CD4-positive, alpha-beta T cell treated with Interleukin-10 for 1 hour (primary cell): Measurements from ENCODE around the gene KCNMA1.
"Not testable (repeated sequence)": the region's sequence is repeated elsewhere in the genome, so short reads cannot be mapped to it uniquely, and the experiment has no call there.

Experiments used
- DNase-seq: peaks from one replicate; pipeline ENCODE4 v3.0.0-alpha.2; 2020

KCNMA1 gene

DNA sequence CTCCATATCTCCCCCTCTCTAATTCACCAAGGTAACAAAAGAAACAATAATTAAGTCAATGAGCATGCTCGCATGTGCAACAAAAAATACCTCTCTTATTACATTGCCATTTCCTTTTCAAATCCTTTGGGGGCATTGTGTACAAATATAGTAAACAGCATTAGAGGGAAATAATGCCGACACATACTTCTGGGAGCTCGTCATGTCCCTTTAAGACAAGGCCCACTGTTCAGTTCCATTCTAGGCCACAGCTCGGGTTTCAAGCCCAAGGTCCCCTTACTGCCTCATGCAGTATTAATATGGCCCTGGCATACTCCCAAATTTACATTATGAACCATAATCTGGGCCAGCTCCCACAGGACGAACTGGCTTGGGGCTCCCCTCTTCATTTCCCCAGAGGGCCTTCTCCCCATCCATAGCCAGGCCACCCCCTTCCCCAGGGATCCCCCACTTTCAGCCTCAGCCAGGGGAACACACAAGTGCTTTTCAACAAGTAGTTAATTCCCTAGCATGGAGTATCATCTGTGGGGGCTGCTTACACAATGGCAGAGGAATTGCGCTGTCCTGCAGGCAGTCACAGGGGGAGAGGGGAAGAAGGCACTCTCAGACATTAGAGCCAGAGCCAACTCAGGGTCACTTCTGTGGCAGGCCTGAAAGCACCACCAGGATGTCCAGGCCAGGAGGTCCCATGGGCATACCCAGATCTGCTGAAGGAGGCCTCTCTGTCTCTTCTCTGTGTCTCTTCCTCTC lies 110.6 kb downstream of the KCNMA1 start:
- no peak for DNase-seq

DNA sequence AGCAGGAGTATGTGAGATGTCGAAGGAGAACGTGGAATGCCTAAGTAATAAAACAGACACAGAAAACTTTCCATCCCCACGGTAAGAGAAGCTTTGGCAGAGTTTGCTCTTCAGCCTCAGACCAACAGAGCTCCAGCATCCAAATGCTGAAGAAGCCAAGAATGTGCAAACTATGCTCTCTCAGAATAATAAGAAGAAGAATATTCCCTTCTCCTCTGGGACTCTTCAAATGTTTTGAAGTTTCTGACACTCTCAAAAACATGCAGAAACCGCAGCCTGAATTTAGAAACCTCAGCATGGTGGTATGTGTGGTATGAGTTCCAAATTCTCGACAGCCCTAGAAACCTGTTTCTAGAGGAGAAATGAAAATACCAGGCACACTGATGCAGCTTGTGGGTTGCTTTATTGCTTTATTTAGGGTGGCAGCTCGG lies 113.3 kb downstream of the KCNMA1 start:
- DNase-seq = no peak

DNA sequence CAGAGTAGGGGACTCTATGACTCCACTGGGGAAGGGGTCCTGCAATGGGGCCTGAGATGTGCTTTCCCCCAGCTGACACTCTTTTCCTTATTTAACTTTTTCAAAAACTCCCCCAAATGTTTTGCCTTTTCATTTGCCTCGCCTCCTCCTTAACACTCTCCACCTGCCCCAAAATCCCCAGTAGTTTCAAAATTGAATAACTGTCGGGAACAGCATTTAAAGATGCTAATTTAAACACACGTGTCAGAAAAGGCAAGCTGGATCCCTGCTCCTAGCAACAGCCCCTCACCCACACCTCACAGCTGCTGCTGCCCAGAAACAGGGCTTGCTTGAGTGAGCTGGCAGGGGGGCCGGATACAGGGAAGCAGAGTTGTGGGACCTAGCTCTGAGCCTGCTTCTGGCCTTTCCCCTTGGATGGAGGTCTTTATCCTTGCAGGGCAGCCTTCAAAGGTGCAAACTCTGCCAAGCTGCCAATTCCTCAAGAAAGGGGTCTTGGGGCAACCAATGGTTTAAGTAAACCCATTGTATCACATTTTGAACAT lies 115.3 kb downstream of the KCNMA1 start:
- no peak for DNase-seq

DNA sequence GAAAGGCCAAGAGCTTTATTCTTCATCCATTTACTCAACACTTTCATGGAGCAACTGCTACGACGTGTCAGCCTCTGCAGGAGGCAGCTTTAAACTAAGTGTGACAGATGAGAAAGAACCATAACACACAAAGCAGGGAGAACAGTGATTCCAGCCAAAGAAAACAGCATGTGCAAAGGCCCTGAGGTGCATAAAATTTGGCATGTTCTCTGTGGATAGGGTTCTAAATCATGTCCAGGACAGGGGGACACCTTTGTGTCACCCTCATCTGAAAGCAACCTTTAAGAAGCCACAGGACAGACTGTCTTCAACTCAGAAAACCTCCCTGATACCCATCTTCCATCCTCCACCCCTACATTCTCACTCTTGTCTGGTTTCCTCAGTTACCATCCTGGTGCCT lies 116.6 kb downstream of the KCNMA1 start:
- DNase-seq = no peak

DNA sequence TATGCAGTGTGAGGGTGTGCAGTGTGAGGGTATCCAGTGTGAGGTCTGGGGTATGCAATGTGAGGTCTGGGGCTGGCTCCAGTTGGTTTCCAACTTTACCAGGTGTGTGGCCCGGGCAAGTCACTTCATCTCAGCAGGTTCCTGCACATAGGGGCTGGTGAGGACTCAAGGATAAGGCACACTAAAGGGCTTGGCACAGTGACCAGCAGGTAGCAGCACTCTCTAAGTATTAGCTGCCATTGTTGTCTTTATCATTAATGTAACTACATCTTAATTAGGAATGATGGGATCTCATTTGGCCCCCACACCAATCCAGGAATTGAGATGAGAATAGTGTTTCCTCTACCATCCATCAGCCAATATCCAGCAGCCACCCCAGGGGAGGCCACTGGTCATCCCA lies 117.3 kb downstream of the KCNMA1 start:
- DNase-seq = no peak

DNA sequence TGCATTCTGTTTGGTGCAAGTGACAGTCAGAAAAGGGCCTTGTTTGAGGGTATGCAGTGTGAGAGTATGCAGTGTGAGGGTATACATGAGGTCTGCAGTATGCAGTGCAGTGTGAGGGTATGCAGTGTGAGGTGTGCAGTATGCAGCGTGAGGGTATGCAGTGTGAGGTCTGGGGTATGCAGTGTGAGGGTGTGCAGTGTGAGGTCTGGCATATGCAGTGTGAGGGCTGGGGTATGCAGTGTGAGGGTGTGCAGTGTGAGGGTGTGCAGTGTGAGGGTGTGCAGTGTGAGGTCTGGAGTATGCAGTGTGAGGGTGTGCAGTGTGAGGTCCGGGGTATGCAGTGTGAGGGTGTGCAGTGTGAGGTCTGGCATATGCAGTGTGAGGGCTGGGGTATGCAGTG lies 117.8 kb downstream of the KCNMA1 start:
- DNase-seq = not testable (repeated sequence)

DNA sequence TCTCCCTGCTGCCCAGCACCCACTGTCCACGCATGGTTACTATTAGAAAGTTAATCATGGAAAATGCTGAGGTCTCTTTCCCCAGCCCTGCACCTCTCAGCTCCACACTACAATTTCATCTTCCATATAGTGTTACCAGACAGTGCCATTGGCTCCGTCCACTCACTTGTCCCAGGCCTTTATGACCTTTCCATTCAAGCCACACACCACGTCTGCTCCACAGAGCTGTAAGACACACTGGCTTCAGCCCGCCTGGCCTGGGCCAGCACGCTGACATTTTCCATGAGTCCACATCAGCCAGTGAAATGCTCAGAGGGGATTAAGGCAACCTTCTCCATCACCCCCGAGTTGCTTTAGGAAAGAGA lies 118.7 kb downstream of the KCNMA1 start:
- no peak for DNase-seq

DNA sequence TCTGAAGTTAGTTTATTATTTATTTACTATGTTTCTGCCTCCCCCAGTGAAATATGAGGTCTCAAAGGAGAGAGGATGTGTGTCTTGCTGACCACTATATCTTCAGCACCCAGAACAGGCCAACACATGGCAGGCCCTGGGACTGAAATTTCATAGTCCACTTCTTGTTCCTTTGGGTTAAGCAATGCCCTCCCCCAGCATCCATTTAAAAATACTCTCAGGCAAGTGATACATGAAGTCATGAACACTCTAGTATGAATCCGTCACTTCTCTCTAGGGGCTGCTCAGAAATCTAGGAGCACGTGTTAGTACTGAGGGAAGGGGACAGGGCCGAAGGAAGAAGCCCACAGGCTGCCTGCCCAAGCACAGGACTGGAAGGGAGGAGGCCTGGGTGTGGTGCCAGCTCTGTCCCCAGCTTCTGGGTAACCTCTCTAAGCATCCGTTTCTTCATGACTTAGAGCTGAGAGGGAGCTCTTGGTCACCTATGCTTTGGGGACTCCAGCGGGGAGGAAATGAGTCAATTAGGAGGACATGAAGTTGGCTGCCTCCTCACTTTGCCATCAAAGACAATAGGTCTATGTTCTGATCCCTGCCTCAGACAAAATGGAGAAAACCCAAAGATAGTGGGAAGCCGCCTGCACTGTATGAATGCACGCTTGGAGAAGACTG lies 119.2 kb downstream of the KCNMA1 start:
- no peak for DNase-seq

DNA sequence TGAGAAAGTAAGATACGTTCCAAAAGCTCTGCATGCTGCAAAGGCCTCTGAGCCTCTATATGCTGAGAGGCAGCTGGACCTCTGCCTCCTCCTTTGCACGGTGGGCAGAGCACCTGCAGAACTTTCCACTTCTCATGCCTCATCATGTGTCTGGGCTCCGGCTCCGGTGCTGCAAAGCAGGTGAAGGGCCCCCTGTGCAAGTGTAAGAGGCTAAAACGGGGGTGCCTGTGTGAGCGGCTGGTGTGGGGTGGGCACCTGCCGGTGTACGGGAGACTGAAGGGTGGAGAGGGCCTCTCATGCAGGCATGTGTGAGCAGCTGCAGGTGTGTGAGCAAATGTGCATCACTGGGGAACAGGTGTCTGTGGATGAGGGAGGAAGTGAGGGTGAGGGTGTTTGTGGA lies 121.0 kb downstream of the KCNMA1 start:
- no peak for DNase-seq

DNA sequence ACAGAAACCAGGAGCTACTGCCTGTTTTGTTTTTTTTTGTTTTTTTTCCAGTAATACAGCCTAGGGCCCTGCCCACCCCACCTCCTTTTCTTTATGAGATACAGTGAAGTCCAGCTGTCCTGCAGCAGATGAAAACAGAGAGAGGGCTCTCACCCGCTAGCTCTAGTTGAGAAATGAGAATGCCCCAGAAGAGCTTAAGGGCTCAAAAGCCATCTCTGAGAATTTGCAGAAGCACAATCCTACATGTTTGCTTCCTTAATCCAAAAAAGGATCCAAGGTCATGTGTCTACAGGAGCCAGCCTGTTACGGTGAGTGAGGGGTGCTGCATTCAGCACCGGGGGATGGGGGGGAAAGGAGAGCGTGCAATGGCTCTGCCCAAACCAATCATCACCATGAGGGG lies 122.7 kb downstream of the KCNMA1 start:
- DNase-seq = no peak

DNA sequence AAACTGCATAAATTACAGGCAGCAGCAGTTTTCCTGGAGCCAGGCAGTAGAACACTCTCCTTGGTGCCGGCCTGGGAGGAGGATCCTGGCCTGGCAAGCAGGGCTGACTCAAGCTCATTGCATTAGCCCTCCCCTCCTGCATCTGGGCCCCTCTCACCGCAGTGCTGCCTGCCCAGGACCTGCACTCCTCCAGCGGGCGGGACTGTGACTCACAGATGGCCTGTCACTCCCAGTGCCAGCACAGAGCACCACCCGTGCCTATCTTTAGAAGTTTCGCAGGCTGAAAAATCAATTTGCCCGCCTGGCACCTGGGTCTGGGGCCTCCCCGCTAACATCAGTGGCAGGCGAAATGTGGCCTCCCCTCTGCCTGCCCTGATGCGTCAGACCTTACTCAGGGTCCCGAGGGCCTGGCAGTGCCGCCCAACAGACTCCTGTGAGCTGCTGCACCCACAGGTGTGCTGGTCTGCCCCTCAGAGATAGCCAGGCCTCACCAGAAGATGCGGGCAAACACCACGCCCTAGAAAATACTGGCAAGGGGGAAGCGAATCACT lies 123.8 kb downstream of the KCNMA1 start:
- DNase-seq = no peak

DNA sequence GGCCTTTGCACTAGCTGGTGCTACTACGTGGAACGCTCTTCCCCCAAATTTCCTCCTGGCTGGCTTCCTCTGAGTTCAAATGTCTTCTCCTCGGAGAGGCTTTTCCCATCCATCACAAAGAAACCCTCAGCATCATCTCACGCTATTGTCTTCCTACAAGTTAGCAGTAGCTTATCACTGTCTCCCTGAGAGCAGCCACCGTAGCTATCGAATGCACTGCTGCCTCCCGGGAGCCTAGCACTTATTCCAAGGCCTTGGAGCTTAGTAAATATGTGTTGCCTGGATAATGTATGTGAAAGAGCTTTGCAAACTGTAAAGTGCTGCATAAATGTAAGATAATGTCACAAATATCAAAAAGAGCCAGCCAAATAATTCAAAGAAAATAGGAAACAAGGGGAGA lies 124.4 kb downstream of the KCNMA1 start:
- no peak for DNase-seq

DNA sequence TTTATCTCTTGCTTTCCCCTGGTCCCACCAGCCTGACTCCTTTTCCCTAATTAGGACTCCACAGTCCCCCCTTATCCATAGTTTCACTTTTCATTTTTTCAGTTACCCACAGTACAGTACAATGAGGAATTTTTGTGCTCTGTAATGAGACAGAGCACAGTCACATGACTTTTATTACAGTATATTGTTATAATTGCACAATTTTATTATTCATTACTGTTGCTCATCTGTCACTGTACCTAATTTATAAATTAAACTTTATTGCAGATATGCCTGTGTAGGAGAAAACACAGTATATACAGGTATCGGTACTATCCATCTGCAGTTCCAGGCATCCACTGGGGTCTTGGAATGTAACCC lies 125.4 kb downstream of the KCNMA1 start:
- DNase-seq = no peak

DNA sequence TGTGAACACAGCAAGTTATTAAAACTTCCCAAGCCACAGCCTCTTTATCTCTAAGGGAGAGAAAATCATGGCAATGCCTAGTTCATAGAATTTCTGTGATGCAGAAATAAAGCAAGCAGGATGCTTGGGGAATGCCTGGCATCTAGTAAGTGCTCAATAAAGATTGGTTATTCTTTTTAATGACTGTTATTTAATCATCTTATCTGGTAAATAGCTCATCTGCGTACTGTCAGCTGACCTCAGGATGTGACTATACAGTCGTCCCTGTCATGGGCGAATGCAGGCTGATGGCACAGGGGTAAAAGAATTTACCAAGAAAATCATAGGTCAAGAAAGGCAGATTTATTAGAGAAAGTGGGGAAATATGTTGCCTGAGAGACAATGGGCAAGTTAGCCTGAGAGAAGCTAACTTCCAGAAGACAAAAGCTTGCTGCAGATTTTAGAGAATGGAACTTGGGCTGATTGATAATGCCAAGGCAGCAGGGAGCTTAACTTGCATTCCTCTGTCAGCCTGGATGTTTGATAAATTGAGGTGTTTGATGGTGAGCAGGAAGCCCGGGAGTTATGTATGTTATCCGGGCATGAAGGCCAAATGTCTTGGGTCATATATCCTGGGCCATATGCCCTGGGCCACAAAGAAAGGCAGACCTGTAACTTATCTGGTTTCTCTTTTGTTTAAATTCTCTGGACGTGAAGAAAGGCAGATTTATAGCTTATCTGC lies 126.0 kb downstream of the KCNMA1 start:
- DNase-seq = no peak

DNA sequence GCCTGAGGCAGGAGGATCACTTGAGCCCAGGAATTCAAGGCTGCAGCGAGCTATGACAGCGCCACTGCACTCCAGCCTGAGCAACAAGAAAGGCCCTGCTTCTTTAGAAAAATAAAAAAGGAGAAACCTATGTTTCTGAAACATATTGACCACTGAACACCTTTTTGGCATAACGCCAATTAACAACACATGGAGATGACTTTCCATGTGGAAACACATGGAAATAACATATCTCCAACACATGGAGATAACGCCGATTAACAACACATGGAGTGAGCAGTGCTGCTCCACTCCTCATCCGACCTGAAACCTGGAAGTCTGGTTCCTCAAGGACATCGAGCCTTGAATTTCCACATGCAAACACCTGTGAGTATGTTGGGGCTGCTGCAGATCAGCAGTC lies 126.9 kb downstream of the KCNMA1 start:
- no peak for DNase-seq

DNA sequence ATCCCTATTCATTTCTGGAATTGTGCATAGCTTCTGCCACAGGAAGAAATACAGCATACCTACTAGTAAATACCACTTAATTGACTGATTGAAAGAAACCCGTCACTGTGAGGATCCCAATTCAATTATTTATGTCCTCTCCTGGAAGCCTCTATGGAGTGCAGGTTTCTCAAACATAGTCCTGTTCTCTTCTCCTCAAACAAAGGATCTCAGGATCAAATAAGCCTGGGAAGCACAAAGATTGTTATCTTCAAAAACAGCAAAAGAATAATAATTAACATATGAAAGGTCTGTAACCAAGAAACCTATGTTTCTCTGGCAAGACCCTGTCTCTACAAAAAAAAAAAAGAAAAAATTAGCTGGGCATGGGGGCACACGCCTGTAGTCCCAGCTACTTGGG lies 127.3 kb downstream of the KCNMA1 start:
- DNase-seq = no peak

DNA sequence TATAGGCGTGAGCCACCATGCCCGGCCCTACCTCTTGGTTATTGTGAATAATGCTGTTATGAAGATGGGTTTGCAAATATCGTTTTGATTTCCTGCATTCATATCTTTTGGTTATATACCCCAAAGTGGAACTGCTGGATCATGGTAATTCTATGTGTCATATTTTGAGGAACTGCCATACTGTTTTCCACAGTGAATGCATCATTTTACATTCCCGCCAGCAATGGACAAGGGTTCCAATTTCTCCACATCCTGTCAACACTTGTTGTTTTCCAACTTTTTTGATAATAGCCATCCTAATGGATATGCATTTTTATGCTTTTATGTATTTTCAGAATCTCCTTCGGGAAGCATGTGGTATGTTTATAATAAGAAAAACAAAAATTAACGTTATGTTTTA lies 128.2 kb downstream of the KCNMA1 start:
- DNase-seq = no peak

DNA sequence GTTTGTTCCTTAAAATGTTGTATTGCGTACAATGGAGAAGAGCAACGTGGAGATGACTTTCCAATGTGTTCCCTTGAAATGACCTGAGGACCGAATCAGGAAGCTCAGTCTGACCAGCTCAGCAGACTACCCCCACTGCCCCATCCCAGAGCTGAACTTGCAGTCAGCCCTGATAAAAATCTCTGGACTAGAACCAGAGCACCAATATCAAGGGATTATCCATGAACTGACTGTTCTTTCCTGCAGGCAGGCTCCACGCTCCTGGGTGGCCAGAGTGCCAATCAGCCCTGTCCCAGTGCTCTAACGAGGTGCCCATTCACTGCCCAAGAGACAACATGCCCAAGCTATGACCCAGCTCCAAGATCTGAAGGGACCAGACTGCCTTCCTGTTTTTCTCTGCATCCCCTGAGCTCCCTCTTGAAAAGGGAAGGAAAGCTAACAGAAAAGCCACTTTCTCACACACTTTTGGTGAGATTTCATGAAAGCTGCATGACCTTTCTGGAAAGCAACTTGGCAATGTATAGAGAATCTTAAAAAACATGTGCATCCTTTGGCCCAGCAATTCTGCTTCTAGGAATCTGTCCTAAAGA lies 130.2 kb downstream of the KCNMA1 start:
- no peak for DNase-seq

DNA sequence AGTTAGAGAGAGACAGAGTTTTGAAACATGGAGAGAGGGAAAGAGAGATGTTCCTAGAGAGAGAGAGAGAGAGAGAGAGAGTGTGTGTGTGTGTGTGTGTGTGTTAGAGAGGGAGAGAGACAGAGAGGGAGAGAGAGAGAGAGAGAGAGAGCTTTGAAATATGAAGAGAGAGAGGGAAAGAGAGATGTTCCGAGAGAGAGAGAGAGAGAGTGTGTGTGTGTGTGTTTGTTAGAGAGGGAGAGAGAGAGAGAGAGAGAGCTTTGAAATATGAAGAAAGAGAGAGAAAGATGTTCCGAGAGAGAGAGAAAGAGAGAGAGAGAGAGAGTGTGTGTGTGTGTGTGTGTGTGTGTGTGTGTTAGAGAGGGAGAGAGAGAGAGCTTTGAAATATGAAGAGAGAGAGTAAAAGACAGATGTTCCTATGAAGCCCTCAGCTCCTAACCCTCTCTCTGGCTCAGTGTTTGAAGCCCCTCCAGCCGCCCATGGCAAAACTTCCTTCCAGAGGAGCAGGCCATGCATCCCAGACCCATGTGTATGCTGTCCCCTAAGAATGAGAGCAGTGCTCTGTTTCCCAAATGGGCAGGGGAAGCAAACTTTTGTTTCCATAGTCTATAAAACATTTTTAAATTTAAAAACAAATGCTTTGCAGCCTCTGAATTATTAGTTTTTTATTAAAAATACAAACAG lies 130.9 kb downstream of the KCNMA1 start:
- DNase-seq = no peak

DNA sequence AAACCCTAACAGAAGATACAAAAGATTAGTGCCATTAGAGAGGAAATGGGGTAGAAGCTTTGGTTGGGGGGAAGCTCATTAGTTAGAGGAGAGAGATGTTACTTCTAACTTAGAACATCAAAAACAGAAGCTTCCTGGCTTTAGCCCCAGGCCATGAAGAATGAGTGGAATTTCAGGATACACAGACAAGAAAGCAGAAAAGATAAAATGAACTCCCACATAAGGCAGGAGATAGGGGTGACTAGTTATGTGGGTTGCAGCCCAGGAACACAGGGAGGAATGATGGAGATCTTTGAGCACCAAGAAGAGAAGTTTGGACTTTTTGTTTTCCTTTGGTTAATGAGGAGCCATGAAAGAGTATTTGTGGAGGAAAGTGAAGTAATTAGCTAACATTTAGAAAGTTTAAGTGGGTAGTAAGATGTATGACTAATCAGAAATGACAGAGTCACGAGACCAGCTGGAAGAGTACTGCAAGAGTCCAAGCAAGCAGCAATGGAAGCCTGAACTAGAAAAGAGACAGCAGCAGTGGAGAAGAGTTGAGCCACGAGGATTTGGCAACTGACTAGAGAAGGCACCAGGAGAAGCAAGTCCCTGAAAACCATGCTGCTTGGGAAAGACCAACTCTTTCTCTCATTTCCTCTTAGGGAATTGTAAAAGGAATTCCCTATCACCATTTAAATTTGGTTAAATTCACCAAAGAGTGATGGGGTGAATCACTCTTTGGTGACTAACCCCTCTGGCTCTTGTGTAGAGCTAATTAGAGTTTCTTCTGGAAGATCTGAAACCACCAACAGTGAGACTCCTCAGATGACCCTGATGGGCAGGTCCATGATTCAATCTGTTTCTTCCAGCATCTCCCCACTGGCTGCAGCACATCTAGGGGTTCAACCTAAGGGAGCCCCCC lies 131.9 kb downstream of the KCNMA1 start:
- no peak for DNase-seq

DNA sequence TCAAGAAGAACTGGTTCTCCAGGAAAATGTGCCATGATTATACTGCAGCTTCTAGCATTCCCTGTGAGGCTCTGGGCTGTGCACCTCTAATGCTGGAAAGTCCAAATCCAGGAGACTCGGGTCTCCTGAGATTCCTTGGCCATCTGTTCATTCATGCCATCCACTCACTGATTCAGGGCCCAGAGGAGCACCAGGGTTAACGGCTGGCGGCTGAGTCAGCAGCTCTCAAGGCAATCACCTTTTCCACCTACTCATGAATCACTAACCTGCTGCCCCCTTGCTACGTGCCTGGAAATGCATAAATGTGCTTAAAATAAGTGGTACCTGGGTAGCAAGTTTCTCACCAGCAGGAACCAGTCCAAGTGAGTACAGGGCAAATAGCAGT lies 132.7 kb downstream of the KCNMA1 start:
- no peak for DNase-seq
